ENCODE measurements around the gene THRAP3. TPM values are rescaled to one million over a fixed set of nuclear protein-coding genes. Genes with fewer than 3 reads are reported as not detected.

THRAP3 gene
- polyA plus RNA-seq, 3 donors, result 130 to 151 (median 147) TPM

GRCh38 chr1:36297062-36297461 is 72.8 kb downstream of the THRAP3 start:
- no peak for DNase-seq (ENCODE audit: low read depth in 3 of 3, low spot score in 2 of 3)

- DNase-seq (ENCODE audit: low read depth in 3 of 3, low spot score in 2 of 3), result no peak
Observed at GRCh38 chr1:36298640-36299039, 74.4 kb downstream of the THRAP3 start.

DNA sequence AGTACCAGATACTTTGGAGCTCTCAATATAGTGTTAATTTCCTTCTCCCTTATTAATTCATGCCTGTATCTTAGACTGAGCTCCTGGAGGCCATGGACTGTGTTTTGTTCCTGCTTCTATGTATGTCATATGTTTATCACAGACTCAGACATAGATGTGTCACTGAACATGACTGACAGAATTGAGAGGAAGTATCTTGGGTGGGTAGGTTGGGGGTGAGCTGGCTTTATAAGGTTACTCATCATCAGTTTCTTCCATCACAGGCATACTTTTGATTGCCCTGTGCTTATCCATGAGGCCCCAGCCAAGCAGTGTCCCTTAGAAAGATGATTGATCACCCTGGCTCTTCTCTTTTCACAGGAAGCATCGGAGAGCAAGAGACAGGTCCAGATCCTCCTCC is 76.3 kb downstream of the THRAP3 start:
- DNase-seq (ENCODE audit: low read depth in 3 of 3, low spot score in 2 of 3), result no peak

- DNase-seq (ENCODE audit: low read depth in 3 of 3, low spot score in 2 of 3), result no peak
Observed at GRCh38 chr1:36301220-36301619, 77.0 kb downstream of the THRAP3 start.

GRCh38 chr1:36303244-36303643 is 79.0 kb downstream of the THRAP3 start:
- DNase-seq (ENCODE audit: low read depth in 3 of 3, low spot score in 2 of 3), result no peak

- no peak for DNase-seq (ENCODE audit: low read depth in 3 of 3, low spot score in 2 of 3)
Observed at GRCh38 chr1:36303650-36304360, 79.6 kb downstream of the THRAP3 start.

- no peak for DNase-seq (ENCODE audit: low read depth in 3 of 3, low spot score in 2 of 3)
Observed at GRCh38 chr1:36304521-36304920, 80.3 kb downstream of the THRAP3 start.

- no peak for DNase-seq (ENCODE audit: low read depth in 3 of 3, low spot score in 2 of 3)
Observed at GRCh38 chr1:36304970-36305914, 81.0 kb downstream of the THRAP3 start.

- no peak for DNase-seq (ENCODE audit: low read depth in 3 of 3, low spot score in 2 of 3)
Observed at GRCh38 chr1:36305915-36306209, 81.6 kb downstream of the THRAP3 start.

- DNase-seq (ENCODE audit: low read depth in 3 of 3, low spot score in 2 of 3), result no peak
Observed at GRCh38 chr1:36306210-36306901, 82.1 kb downstream of the THRAP3 start, which contains the start of gene SH3D21. TSS of gene SH3D21 (plus strand) at chr1:36306368. CDS start at chr1:36306421, 53 bp downstream.

- DNase-seq (ENCODE audit: low read depth in 3 of 3, low spot score in 2 of 3), result peak; percentile 82 to 93 (median 87)
Observed at GRCh38 chr1:36306902-36307456, 82.7 kb downstream of the THRAP3 start.

GRCh38 chr1:36307601-36308330 is 83.5 kb downstream of the THRAP3 start:
- no peak for DNase-seq (ENCODE audit: low read depth in 3 of 3, low spot score in 2 of 3)

GRCh38 chr1:36309397-36309796 is 85.2 kb downstream of the THRAP3 start:
- no peak for DNase-seq (ENCODE audit: low read depth in 3 of 3, low spot score in 2 of 3)

GRCh38 chr1:36320291-36320761 is 96.1 kb downstream of the THRAP3 start:
- DNase-seq (ENCODE audit: low read depth in 3 of 3, low spot score in 2 of 3), result no peak

- DNase-seq (ENCODE audit: low read depth in 3 of 3, low spot score in 2 of 3), result no peak
Observed at GRCh38 chr1:36320767-36321118, 96.5 kb downstream of the THRAP3 start.

- DNase-seq (ENCODE audit: low read depth in 3 of 3, low spot score in 2 of 3), result peak; percentile 76 to 88 (median 85)
Observed at GRCh38 chr1:36321119-36321951, 97.1 kb downstream of the THRAP3 start.

DNA sequence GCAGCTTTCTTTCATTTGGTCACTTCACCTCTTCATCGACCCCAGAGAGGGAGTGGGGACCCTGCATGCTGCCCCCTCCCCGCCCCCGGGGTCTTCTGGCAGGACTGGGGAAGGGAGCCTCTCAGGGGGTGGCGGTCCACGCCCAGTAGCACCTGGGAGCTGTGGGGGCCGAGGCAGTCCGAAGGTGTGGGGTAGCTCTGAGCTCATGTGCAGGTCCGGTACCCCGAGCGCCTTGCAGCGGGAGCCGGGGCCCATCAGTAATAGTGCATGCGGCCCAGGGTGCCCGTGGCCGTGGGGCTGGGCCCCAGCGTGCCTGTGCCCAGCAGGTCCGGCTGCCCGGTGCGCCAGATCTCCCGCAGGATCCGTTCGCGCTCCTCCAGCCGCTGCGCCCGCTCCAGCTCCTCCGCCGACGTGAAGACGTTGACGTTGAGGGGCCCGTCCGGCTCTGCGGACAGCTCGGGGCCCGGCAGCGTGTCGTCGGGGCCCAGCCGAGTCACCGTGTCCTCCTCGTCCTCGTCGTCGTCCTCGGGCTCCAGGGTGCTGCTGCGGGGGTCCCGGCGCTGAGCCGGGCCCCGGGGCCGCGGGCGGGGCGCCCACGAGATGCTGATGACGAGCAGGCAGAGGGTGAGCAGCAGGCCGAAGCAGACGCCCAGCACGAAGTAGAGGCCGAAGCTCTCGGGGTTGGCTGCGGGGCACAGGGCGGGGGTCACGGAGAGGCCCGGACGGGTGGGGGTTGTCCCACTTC is 98.0 kb downstream of the THRAP3 start:
- no peak for DNase-seq (ENCODE audit: low read depth in 3 of 3, low spot score in 2 of 3)

GRCh38 chr1:36322786-36323635 is 98.8 kb downstream of the THRAP3 start:
- DNase-seq (ENCODE audit: low read depth in 3 of 3, low spot score in 2 of 3), result no peak

Data from right renal cortex interstitium (tissue), 3 donors.